NCI-H1048 (cell line): ENCODE measurements around the gene SPTLC3.

Experiments
- DNase-seq: peaks from one replicate; lab custom pipeline; 2025; lab: John Stamatoyannopoulos, UW

Gene SPTLC3

GRCh38 chr20:13140201-13140600 is 131.4 kb downstream of the SPTLC3 start:
- no peak for DNase-seq

GRCh38 chr20:13140775-13141174 is 132.0 kb downstream of the SPTLC3 start:
- no peak for DNase-seq

- no peak for DNase-seq
Observed at GRCh38 chr20:13141546-13141945, 132.8 kb downstream of the SPTLC3 start.

GRCh38 chr20:13142143-13142542 is 133.4 kb downstream of the SPTLC3 start:
- no peak for DNase-seq

GRCh38 chr20:13147071-13147963 is 138.5 kb downstream of the SPTLC3 start:
- no peak for DNase-seq

GRCh38 chr20:13147971-13148370 is 139.2 kb downstream of the SPTLC3 start:
- no peak for DNase-seq

- DNase-seq = no peak
Observed at GRCh38 chr20:13148402-13148801, 139.6 kb downstream of the SPTLC3 start.

- DNase-seq = no peak
Observed at GRCh38 chr20:13148961-13149360, 140.2 kb downstream of the SPTLC3 start.

- DNase-seq = no peak
Observed at GRCh38 chr20:13149371-13150105, 140.8 kb downstream of the SPTLC3 start.

- no peak for DNase-seq
Observed at GRCh38 chr20:13158369-13158768, 149.6 kb downstream of the SPTLC3 start.

GRCh38 chr20:13159889-13160288 is 151.1 kb downstream of the SPTLC3 start:
- no peak for DNase-seq

- no peak for DNase-seq
Observed at GRCh38 chr20:13165203-13165602, 156.4 kb downstream of the SPTLC3 start.

- DNase-seq = no peak
Observed at GRCh38 chr20:13166011-13166410, 157.2 kb downstream of the SPTLC3 start.

- DNase-seq = no peak
Observed at GRCh38 chr20:13166437-13166836, 157.7 kb downstream of the SPTLC3 start.

GRCh38 chr20:13169086-13169485 is 160.3 kb downstream of the SPTLC3 start:
- no peak for DNase-seq

- DNase-seq = no peak
Observed at GRCh38 chr20:13170771-13171170, 162.0 kb downstream of the SPTLC3 start.

GRCh38 chr20:13173201-13173600 is 164.4 kb downstream of the SPTLC3 start:
- DNase-seq = no peak

- no peak for DNase-seq
Observed at GRCh38 chr20:13174402-13174801, 165.6 kb downstream of the SPTLC3 start.

GRCh38 chr20:13180986-13181889 is 172.5 kb downstream of the SPTLC3 start:
- DNase-seq = no peak

- DNase-seq = no peak
Observed at GRCh38 chr20:13183005-13183404, 174.2 kb downstream of the SPTLC3 start.

- no peak for DNase-seq
Observed at GRCh38 chr20:13186043-13186774, 177.4 kb downstream of the SPTLC3 start.
